Activated CD4-positive, alpha-beta T cell treated with anti-CD3 and anti-CD28 coated beads for 36 hours (primary cell): Measurements from ENCODE around the gene CHRD. TPM values are rescaled to one million over a fixed set of nuclear protein-coding genes. Genes with fewer than 3 reads are reported as not detected.

Source experiments
- ATAC-seq: fragments of 200-7000 bp; cut with Tn5 transposase; one replicate; pipeline ENCODE4 v1.10.0; 2021; ENCODE audit warnings: mild to moderate bottlenecking, moderate library complexity
- CTCF ChIA-PET: fragments of 350-600 bp; sonication (Branson Sonifier 250); formaldehyde crosslinking; loops from one replicate; lab custom pipeline; 2021; ENCODE audit warnings: antibody characterized with exemption; lab: Charles Lee
- POLR2A ChIA-PET: fragments of 350-600 bp; sonication (Branson Sonifier 250); formaldehyde crosslinking; loops from one replicate; lab custom pipeline; 2021; ENCODE audit warnings: antibody characterized with exemption, inconsistent platforms; lab: Charles Lee
- DNase-seq: peaks from one replicate; pipeline ENCODE4 v3.0.0-alpha.2; 2020
- H3K27ac Mint-ChIP-seq: one replicate; pipeline ENCODE4 v1.8.0; 2021; ENCODE audit warnings: mixed read lengths
- H3K27me3 Mint-ChIP-seq: one replicate; pipeline ENCODE4 v1.8.0; 2021; ENCODE audit warnings: mixed read lengths
- H3K36me3 Mint-ChIP-seq: one replicate; pipeline ENCODE4 v1.8.0; 2021; ENCODE audit warnings: low read depth, mixed read lengths
- H3K4me1 Mint-ChIP-seq: one replicate; pipeline ENCODE4 v1.8.0; 2021; ENCODE audit warnings: mixed read lengths
- H3K4me3 Mint-ChIP-seq: one replicate; pipeline ENCODE4 v1.8.0; 2021; ENCODE audit warnings: mild to moderate bottlenecking, moderate library complexity, mixed read lengths
- H3K9me3 Mint-ChIP-seq: one replicate; pipeline ENCODE4 v1.8.0; 2021; ENCODE audit warnings: low read depth, mixed read lengths
- intact Hi-C, 2 experiments: fragments of 100-400 bp; cut with DNase I in 1 of 2; cut with micrococcal nuclease in 1 of 2; formaldehyde crosslinking; loops; one replicate each; pipeline versions ENCODE4 v1.14.2 to v1.15.1; 2022 to 2024; cut with DNase I, micrococcal nuclease
- total RNA-seq, 2 experiments: library from RNA; stranded (reverse); gene quantifications; one replicate each; pipeline ENCODE4 v1.2.3, GENCODE V29; 2021

Gene CHRD
- total RNA-seq, 2 experiments from 2014 or later, result 0.23 TPM; not detected in 1

DNA sequence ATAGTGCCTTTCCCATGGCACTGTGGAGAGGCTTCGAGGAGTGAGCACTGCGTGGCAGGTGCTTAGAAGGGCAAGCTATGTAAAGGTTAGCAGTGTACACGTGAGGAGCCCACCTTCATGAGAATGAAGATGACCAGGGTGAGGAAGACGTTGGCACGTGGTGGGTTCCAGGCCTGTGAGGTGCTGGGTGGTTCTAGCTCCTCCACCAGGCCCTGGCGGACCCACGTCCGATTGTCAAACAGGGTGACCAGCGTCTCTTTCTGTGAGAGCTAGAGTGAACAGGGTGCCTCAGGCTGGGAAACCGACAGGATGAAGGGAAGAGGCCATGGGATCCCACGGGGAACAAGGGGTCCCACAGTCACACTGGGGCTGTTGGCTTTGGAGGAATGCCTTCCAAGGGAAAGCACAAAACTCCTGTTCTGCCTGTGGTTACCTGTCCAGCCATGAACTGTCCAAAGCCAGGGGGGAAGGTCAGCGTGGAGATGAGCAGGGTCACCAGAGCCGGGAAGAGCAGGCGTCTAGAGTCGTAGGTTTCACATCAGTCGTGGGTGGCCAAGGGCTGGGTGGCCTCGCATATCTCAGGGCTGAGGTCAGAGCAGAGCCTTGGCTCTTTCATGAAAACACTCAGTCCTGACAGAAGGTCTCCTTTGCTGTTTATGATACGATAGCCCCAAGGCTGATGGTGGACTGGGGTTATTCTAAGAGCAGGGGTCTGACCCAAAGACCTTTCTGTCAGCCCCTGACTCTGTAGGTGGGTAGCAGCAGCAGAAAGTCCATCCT is 24.4 kb upstream of the CHRD start:
- intact Hi-C loops, result no loop called here
- no peak overlapping the region for H3K27ac Mint-ChIP-seq
- ATAC-seq (no peak), DNase-seq (no peak)
- H3K4me1 Mint-ChIP-seq, result peaks cover 2% of the 10 kb centered on the region
- peaks cover 4% of the 10 kb centered on the region for H3K36me3 Mint-ChIP-seq
- no peaks in the 10 kb centered on the region for H3K9me3 Mint-ChIP-seq
- ChIA-PET CTCF (interaction anchor here (0.9 to 1.0 kb wide), 4 partner anchors 11 to 29 kb away, joined by 3 to 5 read pairs (median 3); no protein-coding TSS in a partner anchor), POLR2A (no interaction called here)
- no peaks in the 10 kb centered on the region for H3K27me3 Mint-ChIP-seq
- no peak overlapping the region for H3K4me3 Mint-ChIP-seq

DNA sequence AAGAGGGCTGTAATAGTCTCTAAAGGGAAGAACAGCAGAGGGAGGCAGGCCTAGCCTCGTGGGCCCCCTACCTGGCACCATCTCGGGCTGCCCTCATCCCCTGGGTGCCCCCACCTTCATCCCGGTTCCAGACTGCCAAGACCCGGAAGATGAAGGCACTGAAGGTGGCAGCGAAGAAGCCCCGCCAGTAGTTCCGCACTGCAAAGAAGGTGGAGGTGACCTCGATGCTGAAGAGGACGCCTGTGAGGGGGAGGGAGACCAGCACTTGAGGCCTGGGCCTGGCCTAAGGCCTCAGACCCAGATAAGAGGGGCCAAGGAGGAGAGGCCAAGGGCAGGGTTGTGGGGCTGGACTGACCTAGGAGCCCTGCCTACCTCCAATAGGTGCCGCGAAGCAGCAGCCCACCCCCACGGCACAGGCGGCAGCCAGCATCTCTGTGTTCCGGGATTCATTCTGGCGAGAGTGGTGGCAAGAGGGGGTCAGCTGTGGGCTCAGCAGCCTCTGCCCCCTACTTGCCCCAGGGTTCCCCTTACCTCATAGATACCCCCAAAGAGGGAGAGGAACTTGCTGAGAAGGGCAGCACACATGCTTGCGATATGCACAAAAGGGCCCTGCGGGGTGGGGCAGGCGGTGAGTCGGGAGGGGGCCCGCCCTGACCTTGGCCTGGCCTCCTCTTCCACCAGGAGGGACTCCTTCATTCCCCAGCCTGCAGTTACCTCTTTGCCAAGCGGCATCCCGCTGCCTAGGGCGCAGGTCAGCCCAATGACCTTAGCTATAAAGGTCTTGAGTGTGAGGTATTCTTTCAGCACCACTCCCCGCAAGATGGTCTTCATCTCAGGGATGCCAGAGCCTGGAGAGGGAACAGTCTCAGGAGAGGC is 22.4 kb upstream of the CHRD start:
- DNase-seq, result no peak
- Mint-ChIP-seq H3K36me3 (peaks cover 4% of the 10 kb centered on the region), H3K4me1 (peaks cover 6% of the 10 kb centered on the region), H3K27ac (no peak overlapping the region), H3K27me3 (no peaks in the 10 kb centered on the region), H3K4me3 (no peak overlapping the region), H3K9me3 (no peaks in the 10 kb centered on the region)
- ATAC-seq, result no peak
- POLR2A ChIA-PET, result no interaction called here
- CTCF ChIA-PET, result interaction anchor here (0.7 to 1.4 kb wide), 3 partner anchors 10 to 1169 kb away, joined by 3 to 4 read pairs (median 3); no protein-coding TSS in a partner anchor
- intact Hi-C loops, result no loop called here

DNA sequence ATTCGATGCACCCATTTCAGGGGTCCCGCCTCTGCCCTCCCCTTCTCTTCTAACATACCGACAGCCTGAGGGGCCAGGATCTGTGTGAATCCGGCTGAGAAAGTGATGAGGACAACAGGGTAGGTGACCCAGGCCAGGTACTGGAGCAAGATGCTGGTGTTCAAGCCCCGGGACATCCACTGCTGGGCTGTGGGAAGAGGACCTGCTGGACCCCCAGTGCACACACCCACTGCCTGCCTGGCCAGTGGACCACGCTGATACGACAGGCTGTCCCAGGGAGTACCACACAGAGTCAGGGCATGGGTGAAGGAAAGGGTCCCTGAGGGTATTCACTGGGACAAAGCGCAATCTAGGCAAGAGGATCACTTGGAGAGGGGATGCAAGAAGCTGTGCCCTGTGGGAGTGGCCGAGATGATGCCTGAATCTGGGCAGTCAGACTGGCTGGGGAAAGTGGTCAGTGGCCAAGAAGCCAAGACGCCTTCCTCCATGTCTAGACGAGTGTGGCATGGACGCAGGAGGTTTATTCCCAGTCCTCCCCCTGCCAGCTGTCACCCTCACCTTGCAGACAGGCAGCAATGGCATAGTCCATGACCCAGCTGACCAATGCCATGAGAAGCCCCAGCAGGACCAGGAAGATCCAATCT is 21.6 kb upstream of the CHRD start:
- H3K27me3 Mint-ChIP-seq, result no peaks in the 10 kb centered on the region
- ATAC-seq, result no peak
- POLR2A ChIA-PET, result no interaction called here
- intact Hi-C loops, result no loop called here
- no peak for DNase-seq
- CTCF ChIA-PET, result interaction anchor here (0.6 to 1.4 kb wide), 3 partner anchors 11 to 45 kb away, joined by 3 read pairs; no protein-coding TSS in a partner anchor
- H3K9me3 Mint-ChIP-seq, result no peaks in the 10 kb centered on the region
- peaks cover 5% of the 10 kb centered on the region for H3K36me3 Mint-ChIP-seq
- H3K27ac Mint-ChIP-seq, result no peak overlapping the region
- H3K4me1 Mint-ChIP-seq, result peaks cover 6% of the 10 kb centered on the region
- H3K4me3 Mint-ChIP-seq, result no peak overlapping the region

DNA sequence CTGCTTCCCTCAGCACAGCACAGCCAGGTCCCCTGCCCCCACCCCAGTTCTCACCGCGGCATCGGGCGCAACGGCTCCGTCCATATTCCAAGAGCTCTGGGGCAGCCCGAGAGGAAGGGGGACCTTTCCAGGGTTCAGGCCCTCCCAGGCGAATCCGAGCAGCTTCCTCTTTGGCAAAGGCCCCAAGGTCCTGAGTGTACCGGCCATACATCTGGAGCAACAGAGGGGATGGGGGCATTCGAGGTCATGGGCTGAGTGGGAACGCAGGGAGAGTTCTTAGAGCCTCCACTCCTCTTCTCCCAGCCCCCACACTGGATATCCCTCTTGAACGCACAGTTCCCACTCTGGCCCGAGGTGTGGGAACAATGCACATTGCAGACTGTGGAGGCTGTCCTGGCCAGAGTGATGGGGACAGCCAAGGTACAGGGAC is 20.9 kb upstream of the CHRD start:
- CTCF ChIA-PET, result interaction anchor here (0.6 to 1.4 kb wide), 3 partner anchors 12 to 46 kb away, joined by 3 read pairs; no protein-coding TSS in a partner anchor

DNA sequence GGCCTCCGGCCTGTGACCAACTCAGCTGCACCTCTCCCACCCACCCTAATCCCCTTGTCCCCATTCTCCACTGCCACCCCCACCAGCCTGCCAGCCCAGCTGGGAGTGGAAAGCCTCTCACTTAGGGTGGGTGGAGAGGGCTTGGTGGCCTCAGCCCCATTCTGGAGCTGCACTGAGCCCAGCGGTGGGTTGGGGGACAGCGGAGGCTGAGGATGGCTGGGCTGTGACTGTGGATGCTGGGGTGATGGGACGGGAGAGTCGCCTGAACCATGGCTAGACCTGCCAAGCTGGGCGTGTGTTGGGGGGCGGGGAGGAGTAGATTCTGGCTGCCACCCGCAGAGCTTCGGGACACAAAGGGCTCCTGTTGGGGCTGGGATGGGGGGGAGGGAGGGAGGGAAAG is 20.2 kb upstream of the CHRD start:
- Mint-ChIP-seq H3K9me3 (no peaks in the 10 kb centered on the region), H3K4me3 (peak overlapping the region; percentile 98), H3K36me3 (peaks cover 17% of the 10 kb centered on the region), H3K27ac (no peak overlapping the region), H3K4me1 (peaks cover 10% of the 10 kb centered on the region), H3K27me3 (no peaks in the 10 kb centered on the region)
- ChIA-PET POLR2A (no interaction called here), CTCF (interaction anchor here (0.9 to 1.3 kb wide), 3 partner anchors 12 to 462 kb away, joined by 3 to 5 read pairs (median 3); no protein-coding TSS in a partner anchor)
- ATAC-seq (no peak), DNase-seq (no peak)
- intact Hi-C loops, result loop anchor here in 1 of 2 experiments (5.0 kb wide), 2 partner anchors 722 to 923 kb away; partner anchors contain the start of gene KLHL24

More for the DNA sequence above, 20.9 kb upstream of the CHRD start:
- POLR2A ChIA-PET, result no interaction called here
- H3K4me1 Mint-ChIP-seq, result peaks cover 6% of the 10 kb centered on the region
- H3K27ac Mint-ChIP-seq, result no peak overlapping the region
- no peaks in the 10 kb centered on the region for H3K27me3 Mint-ChIP-seq
- DNase-seq (no peak), ATAC-seq (no peak)
- no peak overlapping the region for H3K4me3 Mint-ChIP-seq
- intact Hi-C loops, result no loop called here
- peaks cover 11% of the 10 kb centered on the region for H3K36me3 Mint-ChIP-seq
- H3K9me3 Mint-ChIP-seq, result no peaks in the 10 kb centered on the region

DNA sequence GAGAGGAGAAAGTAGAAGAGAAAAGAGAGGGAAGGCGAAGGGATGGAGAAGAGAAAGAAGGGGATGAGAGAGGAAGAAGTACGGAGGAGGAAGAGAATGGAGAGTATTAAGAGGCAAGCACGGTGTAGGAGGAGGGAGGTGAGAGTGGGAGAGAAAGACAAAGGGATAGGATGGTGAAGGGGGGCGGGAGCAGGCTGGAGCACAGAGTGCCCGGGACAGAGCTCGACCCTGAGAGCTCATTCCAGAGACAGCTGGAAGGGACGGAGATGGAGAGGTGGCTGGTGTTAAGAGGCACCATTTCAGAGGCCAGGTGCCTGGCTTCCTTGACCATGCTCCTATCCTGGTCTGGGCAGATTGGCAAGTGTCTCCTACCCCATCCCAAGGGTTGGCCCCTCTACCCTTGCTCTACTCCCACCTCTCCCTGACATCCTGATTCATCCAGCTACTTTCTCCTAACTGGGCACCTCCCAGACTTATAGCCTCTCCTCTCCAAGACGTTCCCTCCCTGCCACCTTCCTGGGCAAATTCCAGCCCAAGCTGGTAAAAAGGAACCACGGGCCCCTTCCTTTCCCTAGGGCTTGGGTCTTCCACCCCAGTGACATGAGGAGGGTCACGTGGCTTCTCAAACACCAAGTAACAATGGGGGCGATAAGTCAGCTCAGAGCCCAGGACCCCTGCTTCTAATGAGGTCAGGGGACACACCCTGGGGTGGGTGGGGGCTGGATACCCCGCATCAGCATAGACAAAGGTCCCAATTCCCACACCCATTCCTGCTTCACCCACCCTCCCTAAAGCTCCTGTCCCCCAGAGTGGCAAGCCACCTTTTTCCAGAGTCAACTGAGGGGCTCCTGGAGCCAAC is 19.6 kb upstream of the CHRD start:
- Mint-ChIP-seq H3K27ac (no peak overlapping the region), H3K9me3 (no peaks in the 10 kb centered on the region), H3K36me3 (peaks cover 21% of the 10 kb centered on the region), H3K4me3 (peak overlapping the region; percentile 98), H3K4me1 (peaks cover 17% of the 10 kb centered on the region), H3K27me3 (no peaks in the 10 kb centered on the region)
- ChIA-PET CTCF (interaction anchor here (0.9 to 1.8 kb wide), 4 partner anchors 11 to 463 kb away, joined by 3 to 5 read pairs (median 4); no protein-coding TSS in a partner anchor), POLR2A (no interaction called here)
- intact Hi-C loops, result loop anchor here in 1 of 2 experiments (5.0 kb wide), 2 partner anchors 723 to 922 kb away; partner anchors contain the start of gene KLHL24
- ATAC-seq (no peak), DNase-seq (no peak)

DNA sequence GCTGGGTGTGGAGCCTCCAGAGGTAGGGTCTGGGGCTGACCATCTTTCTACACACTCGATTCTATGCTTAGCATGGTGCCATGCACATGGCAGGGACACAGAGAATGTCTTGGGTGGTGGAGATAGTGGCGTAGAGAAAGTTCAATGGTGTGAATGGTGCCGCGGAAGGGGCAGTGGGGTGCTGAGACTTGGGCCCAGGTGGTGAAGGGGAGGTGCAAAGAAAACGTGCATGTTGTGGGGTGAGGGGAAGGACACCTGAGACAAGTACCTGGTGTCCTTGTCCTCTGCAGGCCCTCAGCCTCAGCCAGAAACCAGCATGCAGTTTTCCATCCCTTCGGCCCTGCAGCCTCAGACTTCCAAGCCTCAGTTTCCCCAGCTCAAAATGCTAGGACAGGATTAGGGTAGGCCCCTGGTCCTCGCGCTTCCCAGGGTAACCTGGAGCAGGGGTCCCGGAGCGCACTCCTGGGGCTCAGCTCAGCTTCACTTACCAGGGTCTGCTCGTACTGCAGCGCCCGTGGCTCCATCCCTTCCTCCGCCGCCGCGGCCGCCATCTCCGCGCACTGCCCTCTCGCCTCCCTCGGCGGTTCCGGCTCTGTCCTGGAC is 18.8 kb upstream of the CHRD start:
- ATAC-seq, result no peak
- DNase-seq, result no peak
- Mint-ChIP-seq H3K27me3 (no peaks in the 10 kb centered on the region), H3K36me3 (peaks cover 23% of the 10 kb centered on the region), H3K4me1 (peaks cover 20% of the 10 kb centered on the region), H3K9me3 (no peaks in the 10 kb centered on the region), H3K4me3 (peak overlapping the region; percentile 98), H3K27ac (peak overlapping the region; percentile 58)
- ChIA-PET CTCF (interaction anchor here (1.8 kb wide), 1 partner anchor 180 kb away, joined by 4 read pairs; no protein-coding TSS in a partner anchor), POLR2A (no interaction called here)
- intact Hi-C loops, result loop anchor here in 1 of 2 experiments (5.0 kb wide), 2 partner anchors 724 to 921 kb away; partner anchors contain the start of gene KLHL24

DNA sequence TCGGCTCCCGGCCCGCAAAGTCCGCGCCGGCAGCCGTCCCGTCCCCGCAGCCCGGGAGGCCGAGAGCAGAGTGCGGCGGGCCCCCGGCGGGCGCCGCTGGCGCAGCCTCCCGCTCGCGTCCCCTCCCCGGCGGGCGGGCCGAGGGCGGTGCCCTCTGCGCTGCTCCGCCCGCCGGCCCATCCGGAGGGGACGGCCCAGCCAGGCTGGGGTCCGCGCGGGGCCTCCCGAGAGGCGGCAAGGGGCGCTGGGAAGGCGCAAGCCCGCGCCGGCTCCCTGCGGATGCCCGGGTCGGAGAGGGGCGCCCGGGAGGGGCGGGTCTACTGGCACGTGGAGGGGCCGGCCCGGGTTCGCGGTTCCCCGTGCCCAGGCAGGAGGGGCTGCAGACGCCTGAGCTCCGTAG is 18.3 kb upstream of the CHRD start, which contains the start of the genes CLCN2 and POLR2H:
Gene CLCN2, minus strand, starts transcription at position 74 of the 400 bp plus-strand sequence. CDS start 126 bp downstream, outside the sequence.
Gene POLR2H, plus strand, starts transcription at position 179 of the 400 bp plus-strand sequence. CDS start 1,783 bp downstream, outside the sequence.
- intact Hi-C loops, result loop anchor here in 1 of 2 experiments (5.0 kb wide), 2 partner anchors 724 to 921 kb away; partner anchors contain the start of gene KLHL24
- Mint-ChIP-seq H3K9me3 (no peaks in the 10 kb centered on the region), H3K36me3 (peaks cover 26% of the 10 kb centered on the region), H3K4me1 (peaks cover 22% of the 10 kb centered on the region), H3K27me3 (no peaks in the 10 kb centered on the region), H3K4me3 (peak within 1 kb of the TSS; percentile 98), H3K27ac (peak within 1 kb of the TSS; percentile 97)
- POLR2A ChIA-PET, result no interaction called here
- ATAC-seq (peak; percentile 27), DNase-seq (peak; percentile 66)
- CTCF ChIA-PET, result interaction anchor here (0.8 to 1.8 kb wide), 5 partner anchors 8 to 180 kb away, joined by 3 to 9 read pairs (median 4); partner anchors contain the start of gene FAM131A

DNA sequence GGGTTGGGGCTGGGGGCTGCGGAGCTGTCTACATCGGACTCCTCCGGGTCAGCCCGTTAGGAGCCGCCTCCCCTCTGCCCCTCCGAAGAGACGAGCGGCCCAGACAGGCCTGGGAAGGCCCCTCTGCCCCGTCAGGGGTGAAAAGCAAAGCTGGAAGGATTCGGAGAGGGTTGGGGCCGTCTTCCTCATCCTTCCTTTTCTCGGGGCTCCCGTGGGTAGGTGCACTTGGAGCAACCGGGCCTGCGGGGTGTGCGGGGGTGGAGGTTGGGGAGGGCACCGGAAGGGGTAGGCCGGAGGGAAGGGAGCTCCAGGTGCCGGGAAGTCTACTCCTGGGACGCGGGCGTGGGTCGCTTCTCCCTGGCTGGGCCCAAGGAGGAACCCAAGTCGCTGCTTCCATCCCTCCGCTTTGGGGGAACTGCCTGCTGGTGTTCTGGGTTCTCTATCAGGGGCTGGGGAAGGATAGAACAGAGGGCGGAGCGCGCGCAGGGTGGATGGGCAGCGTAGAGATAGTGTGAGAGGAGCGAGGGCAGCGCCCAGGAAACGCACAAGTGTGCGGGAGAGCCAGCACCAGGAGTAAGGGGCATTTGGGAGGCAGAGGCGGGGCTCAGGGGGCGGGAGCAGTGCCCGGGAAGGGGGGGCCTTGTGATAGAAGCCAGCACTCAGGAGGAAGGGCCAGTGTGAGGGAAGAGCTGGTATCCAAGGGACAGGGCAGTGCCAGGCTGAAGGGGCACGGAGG is 17.8 kb upstream of the CHRD start:
- POLR2A ChIA-PET, result interaction anchor here (0.6 kb wide), 1 partner anchor 24 kb away, joined by 3 read pairs; no protein-coding TSS in a partner anchor
- Mint-ChIP-seq H3K4me3 (peak overlapping the region; percentile 98), H3K4me1 (peaks cover 28% of the 10 kb centered on the region), H3K9me3 (no peaks in the 10 kb centered on the region), H3K27me3 (no peaks in the 10 kb centered on the region), H3K36me3 (peaks cover 32% of the 10 kb centered on the region), H3K27ac (peak overlapping the region; percentile 97)
- peak; percentile 69 for DNase-seq
- CTCF ChIA-PET, result interaction anchor here (0.7 to 1.8 kb wide), 6 partner anchors 9 to 179 kb away, joined by 3 to 9 read pairs (median 4); partner anchors contain the start of gene FAM131A
- intact Hi-C loops, result loop anchor here (2.0 to 5.0 kb wide), 5 partner anchors 47 to 920 kb away; partner anchors contain the start of genes ALG3 (in 1 of the 2), EEF1AKMT4 (in 1 of the 2), EIF4G1 (in 1 of the 2) and KLHL24 (in 1 of the 2)
- peak; percentile 15 for ATAC-seq
